OCI-M2 (cell line): ENCODE results near the gene LAMB3.

ENCODE experiments used
- DNase-seq: peaks from one replicate; lab custom pipeline; 2025; ENCODE audit not compliant: unreplicated experiment; lab: John Stamatoyannopoulos, UW

LAMB3 gene

GRCh38 chr1:209662879-209663327 is 10.7 kb upstream of the LAMB3 start:
- DNase-seq: no peak

- DNase-seq: no peak
Observed at GRCh38 chr1:209661071-209661470, 8.8 kb upstream of the LAMB3 start.

- DNase-seq: no peak
Observed at GRCh38 chr1:209659909-209660308, 7.7 kb upstream of the LAMB3 start.

- no peak for DNase-seq
Observed at GRCh38 chr1:209657918-209658317, 5.7 kb upstream of the LAMB3 start.

- DNase-seq: no peak
Observed at GRCh38 chr1:209657140-209657879, 5.1 kb upstream of the LAMB3 start.

GRCh38 chr1:209655411-209656231 is 3.4 kb upstream of the LAMB3 start:
- DNase-seq: no peak

- DNase-seq: no peak
Observed at GRCh38 chr1:209653915-209654351, 1.7 kb upstream of the LAMB3 start.

GRCh38 chr1:209652873-209653401 is 712 bp upstream of the LAMB3 start:
- no peak for DNase-seq

GRCh38 chr1:209651138-209651587 is 1.1 kb downstream of the LAMB3 start:
- DNase-seq: no peak

- no peak for DNase-seq
Observed at GRCh38 chr1:209650454-209650853, 1.8 kb downstream of the LAMB3 start.

- no peak for DNase-seq
Observed at GRCh38 chr1:209648931-209649776, 3.1 kb downstream of the LAMB3 start.

GRCh38 chr1:209648346-209648745 is 3.9 kb downstream of the LAMB3 start:
- no peak for DNase-seq

- no peak for DNase-seq
Observed at GRCh38 chr1:209647156-209647555, 5.1 kb downstream of the LAMB3 start.

- no peak for DNase-seq
Observed at GRCh38 chr1:209646558-209646957, 5.7 kb downstream of the LAMB3 start.

- DNase-seq: no peak
Observed at GRCh38 chr1:209645574-209646452, 6.4 kb downstream of the LAMB3 start.

- DNase-seq: no peak
Observed at GRCh38 chr1:209643285-209644020, 8.8 kb downstream of the LAMB3 start.

GRCh38 chr1:209642816-209643215 is 9.4 kb downstream of the LAMB3 start:
- DNase-seq: no peak

- no peak for DNase-seq
Observed at GRCh38 chr1:209641832-209642172, 10.4 kb downstream of the LAMB3 start.

GRCh38 chr1:209635850-209636249 is 16.4 kb downstream of the LAMB3 start:
- no peak for DNase-seq
